ENCODE measurements around the gene CYTH1.

GRCh38 chr17:78678222-78678557, 103.9 kb downstream of the CYTH1 start:
- TF ChIP-seq CTCF (IDR thresholded peaks at IDR 0.05; ENCODE audit: insufficient read depth, low read depth, low read length) (no peak), EZH2 (IDR thresholded peaks at IDR 0.05; ENCODE audit: insufficient read depth, low read length) (no peak)

All from astrocyte (in vitro differentiated cells and primary cell).